HEK293 (cell line): Measurements from ENCODE around the gene MYLK.

ENCODE experiments used
- CTCF ChIA-PET: fragments of 350-600 bp; formaldehyde crosslinking; extraction: SDS; loops from one replicate; lab custom pipeline; 2021; ENCODE audit warnings: antibody characterized with exemption; lab: Yijun Ruan, JAX
- POLR2A ChIA-PET: fragments of 300-600 bp; formaldehyde crosslinking; extraction: SDS; loops from one replicate; lab custom pipeline; 2020; ENCODE audit warnings: antibody characterized with exemption, inconsistent platforms; lab: Yijun Ruan, JAX
- H3K27ac ChIP-seq: fragments of 200-500 bp; sonication (Bioruptor generic); 2 replicates; pipeline ENCODE4 v1.5.1; 2014; ENCODE audit warnings: low read depth, low read length, control low read depth, inconsistent platforms; ENCODE audit errors: extremely low read depth
- H3K36me3 ChIP-seq, 2 experiments: fragments of 200-500 bp in 1 of 2; sonication (Bioruptor generic) in 1 of 2; 1 replicate in 1 of 2; 2 replicates in 1 of 2; pipeline ENCODE4 v1.5.1; 2014 to 2017; ENCODE audit warnings: inconsistent platforms in 2 of 2, low read length in 2 of 2; ENCODE audit not compliant: control insufficient read depth in 2 of 2, insufficient read depth in 1 of 2
- H3K4me1 ChIP-seq: fragments of 200-500 bp; sonication (Bioruptor generic); 2 replicates; pipeline ENCODE4 v1.5.1; 2014; ENCODE audit warnings: mild to moderate bottlenecking, low read length, inconsistent platforms; ENCODE audit not compliant: control insufficient read depth, insufficient read depth
- H3K4me3 ChIP-seq: 2 replicates; pipeline ENCODE4 v1.5.1; 2011; ENCODE audit warnings: low read depth, mild to moderate bottlenecking, control low read depth, low read length, moderate library complexity
- H3K9me3 ChIP-seq: fragments of 200-500 bp; sonication (Bioruptor generic); 2 replicates; pipeline ENCODE4 v1.5.1; 2014; ENCODE audit warnings: low read depth, low read length, inconsistent platforms; ENCODE audit not compliant: control insufficient read depth, insufficient read depth
- IKZF3 ChIP-seq: fragments of 450-650 bp; IDR thresholded peaks from 2 replicates; pipeline ENCODE4 v1.5.0; 2018; ENCODE audit warnings: missing biosample characterization, mild to moderate bottlenecking, missing genetic modification characterization, moderate library complexity
- KLF1 ChIP-seq: fragments of 450-650 bp; formaldehyde crosslinking; IDR thresholded peaks from 2 replicates; pipeline ENCODE4 v1.5.1; 2016; ENCODE audit warnings: missing biosample characterization, missing genetic modification characterization
- PBX3 ChIP-seq: sonication (generic); formaldehyde crosslinking; IDR thresholded peaks from 2 replicates; pipeline ENCODE4 v1.8.1; 2022; ENCODE audit warnings: mild to moderate bottlenecking, moderate library complexity, missing genetic modification reagents
- WT1 ChIP-seq: fragments of 450-650 bp; formaldehyde crosslinking; IDR thresholded peaks from 2 replicates; pipeline ENCODE4 v1.5.1; 2016; ENCODE audit warnings: missing biosample characterization, missing genetic modification characterization
- ZBTB1 ChIP-seq: fragments of 450-650 bp; formaldehyde crosslinking; IDR thresholded peaks from 2 replicates; pipeline ENCODE4 v1.5.1; 2016; ENCODE audit warnings: missing biosample characterization, missing genetic modification characterization
- ZBTB20 ChIP-seq: fragments of 450-650 bp; formaldehyde crosslinking; IDR thresholded peaks from 2 replicates; pipeline ENCODE4 v1.5.1; 2016; ENCODE audit warnings: missing biosample characterization, missing genetic modification characterization
- ZBTB26 ChIP-seq: fragments of 450-650 bp; formaldehyde crosslinking; optimal IDR thresholded peaks from 2 replicates; pipeline ENCODE3; 2016; ENCODE audit warnings: missing biosample characterization, mild to moderate bottlenecking, missing genetic modification characterization
- ZFP41 ChIP-seq: fragments of 450-650 bp; formaldehyde crosslinking; IDR thresholded peaks from 2 replicates; pipeline ENCODE4 v1.5.1; 2016; ENCODE audit warnings: missing biosample characterization, missing genetic modification characterization, borderline replicate concordance
- ZNF146 ChIP-seq: fragments of 450-650 bp; formaldehyde crosslinking; IDR thresholded peaks from 2 replicates; pipeline ENCODE4 v1.5.1; 2016; ENCODE audit warnings: missing biosample characterization, missing genetic modification characterization
- ZNF174 ChIP-seq: fragments of 450-650 bp; formaldehyde crosslinking; IDR thresholded peaks from 2 replicates; pipeline ENCODE4 v1.5.0; 2017; ENCODE audit warnings: missing biosample characterization, mild to moderate bottlenecking, missing genetic modification characterization
- ZNF223 ChIP-seq: fragments of 450-650 bp; formaldehyde crosslinking; IDR thresholded peaks from 2 replicates; pipeline ENCODE4 v1.5.1; 2016; ENCODE audit warnings: missing biosample characterization, missing genetic modification characterization
- ZNF239 ChIP-seq: fragments of 450-650 bp; formaldehyde crosslinking; IDR thresholded peaks from 2 replicates; pipeline ENCODE4 v1.5.1; 2016; ENCODE audit warnings: missing biosample characterization, missing genetic modification characterization
- ZNF354C ChIP-seq: fragments of 450-650 bp; formaldehyde crosslinking; IDR thresholded peaks from 2 replicates; pipeline ENCODE4 v1.5.1; 2016; ENCODE audit warnings: missing biosample characterization, missing genetic modification characterization, low read depth, borderline replicate concordance
- ZNF555 ChIP-seq: fragments of 450-650 bp; formaldehyde crosslinking; conservative IDR thresholded peaks from 2 replicates; pipeline ENCODE4 v1.5.1; 2017; ENCODE audit warnings: missing biosample characterization, mild to moderate bottlenecking, missing genetic modification characterization, inconsistent platforms
- ZNF560 ChIP-seq: fragments of 450-650 bp; formaldehyde crosslinking; IDR thresholded peaks from 2 replicates; pipeline ENCODE4 v1.5.1; 2017; ENCODE audit warnings: missing biosample characterization, missing genetic modification characterization, borderline replicate concordance
- ZNF624 ChIP-seq: fragments of 450-650 bp; formaldehyde crosslinking; IDR thresholded peaks from 2 replicates; pipeline ENCODE4 v1.5.1; 2017; ENCODE audit warnings: missing biosample characterization, missing genetic modification characterization
- ZNF704 ChIP-seq: fragments of 450-650 bp; formaldehyde crosslinking; IDR thresholded peaks from 2 replicates; pipeline ENCODE4 v1.5.1; 2016; ENCODE audit warnings: missing biosample characterization, missing genetic modification characterization
- ZNF747 ChIP-seq: fragments of 450-650 bp; formaldehyde crosslinking; IDR thresholded peaks from 2 replicates; pipeline ENCODE4 v1.5.1; 2016; ENCODE audit warnings: missing biosample characterization, missing genetic modification characterization
- ZNF791 ChIP-seq: fragments of 450-650 bp; formaldehyde crosslinking; IDR thresholded peaks from 2 replicates; pipeline ENCODE4 v1.5.1; 2016; ENCODE audit warnings: missing biosample characterization, missing genetic modification characterization
- ZNF843 ChIP-seq: fragments of 450-650 bp; formaldehyde crosslinking; IDR thresholded peaks from 2 replicates; pipeline ENCODE4 v1.5.1; 2016; ENCODE audit warnings: missing biosample characterization, missing genetic modification characterization
- TF ChIP-seq, protein P1 (sequence below): fragments of 450-650 bp; formaldehyde crosslinking; IDR thresholded peaks from 2 replicates; pipeline ENCODE4 v1.5.1; 2016; ENCODE audit warnings: missing biosample characterization, missing genetic modification characterization, low read depth
- TF ChIP-seq, protein P2 (sequence below): fragments of 450-650 bp; formaldehyde crosslinking; IDR thresholded peaks from 2 replicates; pipeline ENCODE4 v1.5.0; 2017; ENCODE audit warnings: missing biosample characterization, missing genetic modification characterization, borderline replicate concordance
- TF ChIP-seq, protein P3 (sequence below): fragments of 450-650 bp; formaldehyde crosslinking; IDR thresholded peaks from 2 replicates; pipeline ENCODE4 v1.5.1; 2016; ENCODE audit warnings: missing biosample characterization, missing genetic modification characterization, low read depth

MYLK gene

DNA sequence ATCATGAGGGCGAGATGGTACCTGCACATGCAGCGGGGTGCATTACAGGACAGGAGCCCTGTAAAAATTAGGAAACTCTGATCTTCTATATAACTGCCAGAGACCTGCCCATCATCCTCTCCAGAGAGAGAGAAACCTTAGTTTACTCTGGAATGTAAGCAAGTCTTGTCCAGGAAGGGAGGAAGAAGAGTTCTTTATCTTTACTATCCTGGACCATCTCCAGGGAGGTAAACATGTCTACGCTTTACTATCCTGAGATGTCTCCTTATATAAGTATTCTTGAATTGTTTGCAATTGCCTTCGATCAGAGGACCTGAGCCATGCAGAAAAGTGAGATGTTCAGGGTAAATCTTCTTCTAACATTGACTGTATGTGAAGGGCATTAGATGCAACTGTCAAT lies 286.6 kb downstream of the MYLK start (continued):
- TF ChIP-seq ZBTB26 (no peak), PBX3 (CRISPR knock-in tag) (no peak), ZNF354C (tag by site-specific recombination) (no peak), IKZF3 (no peak), ZNF624 (no peak), ZNF223 (tag by site-specific recombination) (no peak)
- TF ChIP-seq, all 188 proteins: peak for 0

DNA sequence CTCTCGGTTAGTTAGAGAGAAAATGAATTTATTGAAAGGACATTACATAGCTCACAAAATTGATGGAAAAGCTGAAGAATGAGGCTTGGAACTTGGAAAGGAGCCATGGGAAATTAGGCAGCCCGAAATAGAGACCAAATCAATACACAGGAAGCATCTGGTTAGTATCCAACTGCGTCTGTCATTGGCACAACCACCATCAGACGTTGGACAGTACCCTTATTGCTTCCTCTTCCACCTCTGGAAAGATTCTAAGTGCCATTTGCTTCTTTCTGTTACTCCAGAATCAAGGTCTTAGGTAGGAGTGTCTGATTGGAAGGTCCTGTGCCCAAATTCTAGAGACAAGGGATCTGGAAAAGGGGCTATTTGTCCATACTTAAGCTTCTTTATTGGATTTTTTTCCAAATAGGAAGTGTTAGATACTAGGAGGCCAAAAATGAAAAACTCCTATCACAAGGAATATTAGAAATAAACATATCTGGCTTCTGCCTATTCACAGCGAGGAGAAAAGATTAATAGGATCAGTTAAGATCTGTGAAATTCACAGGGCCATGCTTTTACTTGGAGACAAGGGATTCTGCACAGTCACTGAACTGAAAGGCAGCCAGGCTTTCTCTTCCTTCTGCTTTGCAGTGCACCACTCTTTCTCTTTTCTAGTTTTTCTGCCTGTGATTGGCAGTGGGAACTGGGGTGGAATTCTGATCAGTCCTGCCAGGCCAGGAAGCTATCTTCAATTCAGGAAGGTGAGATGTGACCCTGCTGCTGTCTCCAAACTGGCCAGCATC lies 288.5 kb downstream of the MYLK start:
- POLR2A ChIA-PET, result no interaction called here
- no peak for TF ChIP-seq ZNF555 (tag by site-specific recombination)
- no peak for TF ChIP-seq ZNF560 (tag by site-specific recombination)
- no peak for TF ChIP-seq ZNF704
- TF ChIP-seq, protein P1, sequence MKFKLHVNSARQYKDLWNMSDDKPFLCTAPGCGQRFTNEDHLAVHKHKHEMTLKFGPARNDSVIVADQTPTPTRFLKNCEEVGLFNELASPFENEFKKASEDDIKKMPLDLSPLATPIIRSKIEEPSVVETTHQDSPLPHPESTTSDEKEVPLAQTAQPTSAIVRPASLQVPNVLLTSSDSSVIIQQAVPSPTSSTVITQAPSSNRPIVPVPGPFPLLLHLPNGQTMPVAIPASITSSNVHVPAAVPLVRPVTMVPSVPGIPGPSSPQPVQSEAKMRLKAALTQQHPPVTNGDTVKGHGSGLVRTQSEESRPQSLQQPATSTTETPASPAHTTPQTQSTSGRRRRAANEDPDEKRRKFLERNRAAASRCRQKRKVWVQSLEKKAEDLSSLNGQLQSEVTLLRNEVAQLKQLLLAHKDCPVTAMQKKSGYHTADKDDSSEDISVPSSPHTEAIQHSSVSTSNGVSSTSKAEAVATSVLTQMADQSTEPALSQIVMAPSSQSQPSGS (tag by site-specific recombination), result no peak
- no peak for TF ChIP-seq ZNF239 (tag by site-specific recombination)
- TF ChIP-seq ZNF791 (tag by site-specific recombination), result no peak
- TF ChIP-seq ZNF843 (tag by site-specific recombination), result no peak
- TF ChIP-seq KLF1, result no peak
- no peak for TF ChIP-seq WT1 (tag by site-specific recombination)
- no peak for TF ChIP-seq ZBTB1 (tag by site-specific recombination)
- no peak for TF ChIP-seq ZNF146 (tag by site-specific recombination)
- TF ChIP-seq, protein P2, sequence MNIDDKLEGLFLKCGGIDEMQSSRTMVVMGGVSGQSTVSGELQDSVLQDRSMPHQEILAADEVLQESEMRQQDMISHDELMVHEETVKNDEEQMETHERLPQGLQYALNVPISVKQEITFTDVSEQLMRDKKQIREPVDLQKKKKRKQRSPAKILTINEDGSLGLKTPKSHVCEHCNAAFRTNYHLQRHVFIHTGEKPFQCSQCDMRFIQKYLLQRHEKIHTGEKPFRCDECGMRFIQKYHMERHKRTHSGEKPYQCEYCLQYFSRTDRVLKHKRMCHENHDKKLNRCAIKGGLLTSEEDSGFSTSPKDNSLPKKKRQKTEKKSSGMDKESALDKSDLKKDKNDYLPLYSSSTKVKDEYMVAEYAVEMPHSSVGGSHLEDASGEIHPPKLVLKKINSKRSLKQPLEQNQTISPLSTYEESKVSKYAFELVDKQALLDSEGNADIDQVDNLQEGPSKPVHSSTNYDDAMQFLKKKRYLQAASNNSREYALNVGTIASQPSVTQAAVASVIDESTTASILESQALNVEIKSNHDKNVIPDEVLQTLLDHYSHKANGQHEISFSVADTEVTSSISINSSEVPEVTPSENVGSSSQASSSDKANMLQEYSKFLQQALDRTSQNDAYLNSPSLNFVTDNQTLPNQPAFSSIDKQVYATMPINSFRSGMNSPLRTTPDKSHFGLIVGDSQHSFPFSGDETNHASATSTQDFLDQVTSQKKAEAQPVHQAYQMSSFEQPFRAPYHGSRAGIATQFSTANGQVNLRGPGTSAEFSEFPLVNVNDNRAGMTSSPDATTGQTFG, result no peak
- TF ChIP-seq ZFP41, result no peak
- TF ChIP-seq, protein P3, sequence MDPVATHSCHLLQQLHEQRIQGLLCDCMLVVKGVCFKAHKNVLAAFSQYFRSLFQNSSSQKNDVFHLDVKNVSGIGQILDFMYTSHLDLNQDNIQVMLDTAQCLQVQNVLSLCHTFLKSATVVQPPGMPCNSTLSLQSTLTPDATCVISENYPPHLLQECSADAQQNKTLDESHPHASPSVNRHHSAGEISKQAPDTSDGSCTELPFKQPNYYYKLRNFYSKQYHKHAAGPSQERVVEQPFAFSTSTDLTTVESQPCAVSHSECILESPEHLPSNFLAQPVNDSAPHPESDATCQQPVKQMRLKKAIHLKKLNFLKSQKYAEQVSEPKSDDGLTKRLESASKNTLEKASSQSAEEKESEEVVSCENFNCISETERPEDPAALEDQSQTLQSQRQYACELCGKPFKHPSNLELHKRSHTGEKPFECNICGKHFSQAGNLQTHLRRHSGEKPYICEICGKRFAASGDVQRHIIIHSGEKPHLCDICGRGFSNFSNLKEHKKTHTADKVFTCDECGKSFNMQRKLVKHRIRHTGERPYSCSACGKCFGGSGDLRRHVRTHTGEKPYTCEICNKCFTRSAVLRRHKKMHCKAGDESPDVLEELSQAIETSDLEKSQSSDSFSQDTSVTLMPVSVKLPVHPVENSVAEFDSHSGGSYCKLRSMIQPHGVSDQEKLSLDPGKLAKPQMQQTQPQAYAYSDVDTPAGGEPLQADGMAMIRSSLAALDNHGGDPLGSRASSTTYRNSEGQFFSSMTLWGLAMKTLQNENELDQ (tag by site-specific recombination), result no peak
- no peak for TF ChIP-seq ZBTB20
- no peak for TF ChIP-seq ZNF747 (tag by site-specific recombination)
- TF ChIP-seq ZBTB26, result no peak
- TF ChIP-seq ZNF174 (tag by site-specific recombination), result no peak

More for the DNA sequence above, 288.5 kb downstream of the MYLK start:
- H3K4me1 ChIP-seq, result no peaks in the 10 kb centered on the region
- H3K4me3 ChIP-seq, result no peak overlapping the region
- peaks cover 0 to 4% of the 10 kb centered on the region in 2 experiments; a peak in 1 of 3 replicates for H3K36me3 ChIP-seq
- H3K9me3 ChIP-seq, result no peaks in the 10 kb centered on the region
- no peak overlapping the region for H3K27ac ChIP-seq
- CTCF ChIA-PET, result interaction anchor here (0.7 kb wide), 1 partner anchor 917 kb away, joined by 3 read pairs; no protein-coding TSS in a partner anchor
